Rectal smooth muscle tissue (tissue), 1 donor: ENCODE results near the gene MMP2.
A peak's percentile ranks its signal among the peaks of the same experiment; 100 is the strongest.

ENCODE experiments used
- H3K27ac ChIP-seq: one replicate; pipeline ENCODE4 v1.7.0; 2013; ENCODE audit warnings: low read depth, low read length, inconsistent platforms
- H3K27me3 ChIP-seq: one replicate; pipeline ENCODE4 v1.7.0; 2013; ENCODE audit warnings: low read length; ENCODE audit not compliant: control insufficient read depth, insufficient read depth
- H3K36me3 ChIP-seq: one replicate; pipeline ENCODE4 v1.7.0; 2013; ENCODE audit warnings: low read length; ENCODE audit not compliant: control insufficient read depth, insufficient read depth
- H3K4me1 ChIP-seq: one replicate; pipeline ENCODE4 v1.7.0; 2013; ENCODE audit warnings: low read length; ENCODE audit not compliant: control insufficient read depth, insufficient read depth
- H3K4me3 ChIP-seq: one replicate; pipeline ENCODE4 v1.7.0; 2013; ENCODE audit warnings: low read length
- H3K9ac ChIP-seq: one replicate; pipeline ENCODE4 v1.7.0; 2013; ENCODE audit warnings: low read length

The MMP2 gene

DNA sequence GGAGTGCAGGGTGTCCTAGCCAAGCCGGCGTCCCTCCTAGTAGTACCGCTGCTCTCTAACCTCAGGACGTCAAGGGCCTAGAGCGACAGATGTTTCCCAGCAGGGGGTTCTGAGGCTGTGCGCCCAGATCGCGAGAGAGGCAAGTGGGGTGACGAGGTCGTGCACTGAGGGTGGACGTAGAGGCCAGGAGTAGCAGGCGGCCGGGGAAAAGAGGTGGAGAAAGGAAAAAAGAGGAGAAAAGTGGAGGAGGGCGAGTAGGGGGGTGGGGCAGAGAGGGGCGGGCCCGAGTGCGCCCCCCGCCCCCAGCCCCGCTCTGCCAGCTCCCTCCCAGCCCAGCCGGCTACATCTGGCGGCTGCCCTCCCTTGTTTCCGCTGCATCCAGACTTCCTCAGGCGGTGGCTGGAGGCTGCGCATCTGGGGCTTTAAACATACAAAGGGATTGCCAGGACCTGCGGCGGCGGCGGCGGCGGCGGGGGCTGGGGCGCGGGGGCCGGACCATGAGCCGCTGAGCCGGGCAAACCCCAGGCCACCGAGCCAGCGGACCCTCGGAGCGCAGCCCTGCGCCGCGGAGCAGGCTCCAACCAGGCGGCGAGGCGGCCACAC, at the start of gene MMP2:
TSS of gene MMP2 (plus strand) at position 372 of the 603 bp plus-strand sequence. CDS start 282 bp downstream, outside the sequence.
- H3K27me3 ChIP-seq: peaks cover 3% of the 10 kb centered on the region
- H3K27ac ChIP-seq: peak within 1 kb of the TSS; percentile 83
- peaks cover 5% of the 10 kb centered on the region for H3K4me1 ChIP-seq
- H3K36me3 ChIP-seq: no peaks in the 10 kb centered on the region
- no peak within 1 kb of the TSS for H3K9ac ChIP-seq
- H3K4me3 ChIP-seq: peak within 1 kb of the TSS; percentile 61

DNA sequence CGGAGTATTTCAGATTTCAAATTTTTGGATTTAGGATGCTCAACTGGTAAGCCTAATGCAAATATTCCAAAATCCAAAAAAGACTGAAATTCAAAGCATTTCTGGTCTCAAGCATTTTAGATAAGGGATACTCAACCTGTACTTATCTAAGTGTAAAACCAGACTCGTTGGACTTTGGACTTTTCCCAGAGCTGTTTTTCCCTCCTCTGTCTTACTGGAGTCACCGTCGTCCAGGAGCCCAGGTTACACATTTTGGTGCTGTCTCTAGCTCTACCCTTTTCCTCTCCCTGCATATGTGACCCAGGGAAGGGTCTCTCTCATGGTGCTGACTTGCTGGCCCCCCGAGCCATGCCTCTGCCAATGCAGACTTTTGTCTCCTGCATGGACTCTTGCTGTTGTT, 46.0 kb upstream of the MMP2 start:
- no peak overlapping the region for H3K4me3 ChIP-seq
- no peaks in the 10 kb centered on the region for H3K4me1 ChIP-seq
- no peak overlapping the region for H3K9ac ChIP-seq
- no peaks in the 10 kb centered on the region for H3K36me3 ChIP-seq
- no peaks in the 10 kb centered on the region for H3K27me3 ChIP-seq
- H3K27ac ChIP-seq: no peak overlapping the region

DNA sequence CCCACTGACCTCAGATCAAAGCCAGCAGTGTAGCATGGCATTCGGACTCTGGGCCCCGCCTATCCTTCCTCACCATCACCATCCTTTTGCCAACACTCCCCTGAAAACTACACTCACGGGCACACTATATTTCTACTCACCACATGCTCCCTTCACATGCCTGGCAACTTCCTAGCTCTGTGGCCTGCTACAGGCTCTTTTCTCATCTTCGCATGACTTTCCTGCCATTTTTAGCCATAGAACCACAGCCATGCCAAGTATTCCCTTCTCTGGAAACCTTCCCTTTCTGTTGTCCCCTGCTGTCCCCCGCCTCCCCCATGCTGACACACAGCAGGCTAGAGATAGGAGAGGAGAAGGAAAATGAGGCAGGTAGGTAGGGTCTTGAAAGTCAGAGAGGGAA, 45.5 kb upstream of the MMP2 start:
- no peaks in the 10 kb centered on the region for H3K27me3 ChIP-seq
- H3K36me3 ChIP-seq: no peaks in the 10 kb centered on the region
- no peak overlapping the region for H3K9ac ChIP-seq
- H3K27ac ChIP-seq: no peak overlapping the region
- H3K4me3 ChIP-seq: no peak overlapping the region
- no peaks in the 10 kb centered on the region for H3K4me1 ChIP-seq

DNA sequence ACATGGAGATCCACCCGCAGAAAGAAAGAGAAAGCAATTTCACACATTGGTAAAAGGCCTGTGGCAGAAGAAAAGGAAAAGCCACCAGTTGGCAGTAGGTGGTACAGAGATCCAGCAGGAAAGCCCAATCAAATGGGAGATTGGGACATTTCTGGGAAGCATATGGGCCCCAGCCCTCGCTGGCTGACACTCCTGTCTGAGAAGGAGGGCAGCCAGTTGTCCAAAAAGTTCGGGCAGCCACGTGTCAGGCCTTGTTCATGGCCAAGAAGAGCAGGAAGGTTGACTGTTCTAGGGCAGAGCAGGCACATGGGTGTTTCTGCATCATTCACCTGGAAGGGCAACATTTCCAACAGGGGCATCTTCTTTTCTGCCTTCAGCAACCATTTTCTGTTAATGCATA, 45.0 kb upstream of the MMP2 start:
- no peak overlapping the region for H3K27ac ChIP-seq
- no peaks in the 10 kb centered on the region for H3K27me3 ChIP-seq
- H3K36me3 ChIP-seq: no peaks in the 10 kb centered on the region
- H3K4me3 ChIP-seq: no peak overlapping the region
- H3K4me1 ChIP-seq: no peaks in the 10 kb centered on the region
- no peak overlapping the region for H3K9ac ChIP-seq

DNA sequence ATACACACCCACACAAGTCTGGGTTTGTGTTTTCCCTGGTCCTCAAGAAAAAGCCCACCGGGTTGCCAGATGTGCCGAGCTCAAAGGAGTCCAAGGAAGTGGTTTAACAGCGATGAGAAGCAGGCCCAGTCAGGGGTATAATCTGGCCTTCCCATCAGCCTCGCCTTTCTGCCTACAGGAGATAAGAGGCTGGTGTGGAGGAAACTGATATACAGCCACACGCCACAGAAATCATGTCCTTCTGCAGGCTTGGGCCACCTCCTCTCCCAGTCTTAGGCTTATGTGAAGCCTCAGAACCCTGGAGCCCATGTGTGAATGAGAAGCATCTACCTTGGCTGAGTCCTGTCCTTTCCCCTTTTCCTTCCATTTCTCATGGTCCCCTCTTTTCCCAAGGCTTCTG, 43.6 kb upstream of the MMP2 start:
- Histone ChIP-seq H3K4me3 (no peak overlapping the region), H3K9ac (no peak overlapping the region), H3K27ac (no peak overlapping the region), H3K27me3 (no peaks in the 10 kb centered on the region), H3K36me3 (no peaks in the 10 kb centered on the region), H3K4me1 (no peaks in the 10 kb centered on the region)

DNA sequence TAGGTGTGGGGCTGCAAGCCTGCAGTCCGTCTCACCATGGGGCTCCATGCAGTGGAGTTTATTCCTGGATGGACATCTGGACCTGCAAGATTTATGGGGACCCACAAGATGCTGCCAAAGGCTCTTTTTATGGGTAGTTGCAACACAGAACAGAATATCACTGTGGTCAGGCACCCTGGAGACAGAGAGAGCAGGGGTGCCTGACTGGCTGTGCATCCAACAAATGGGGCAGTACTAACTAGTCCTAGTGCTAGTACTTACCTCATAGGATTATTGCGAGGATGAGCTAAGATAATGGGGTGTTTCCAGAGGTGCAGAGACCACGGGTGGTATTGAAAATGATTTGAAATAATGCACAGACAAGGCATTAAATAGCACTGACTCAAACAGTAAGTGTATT, 42.4 kb upstream of the MMP2 start:
- Histone ChIP-seq H3K27me3 (no peaks in the 10 kb centered on the region), H3K27ac (no peak overlapping the region), H3K36me3 (no peaks in the 10 kb centered on the region), H3K9ac (no peak overlapping the region), H3K4me3 (no peak overlapping the region), H3K4me1 (no peaks in the 10 kb centered on the region)

DNA sequence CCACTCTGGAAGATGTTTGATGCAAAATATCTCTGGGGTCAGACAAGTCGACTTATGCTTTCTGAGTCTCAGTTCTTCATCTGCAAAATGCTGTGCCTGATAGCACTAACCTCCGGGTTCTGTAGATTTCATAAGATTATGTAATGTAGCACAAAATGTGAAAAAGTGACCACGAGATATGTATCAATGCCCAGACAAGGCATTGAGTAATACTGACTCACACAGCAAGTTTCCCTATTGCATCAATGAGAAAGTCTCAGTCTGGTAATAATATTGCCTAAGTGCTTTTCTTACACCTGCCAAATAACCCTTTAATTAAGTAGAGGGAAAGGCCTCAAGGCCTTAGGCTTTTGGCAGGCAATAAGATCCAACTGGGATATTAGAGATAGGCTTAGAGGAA, 41.4 kb upstream of the MMP2 start:
- no peaks in the 10 kb centered on the region for H3K36me3 ChIP-seq
- H3K4me3 ChIP-seq: no peak overlapping the region
- no peak overlapping the region for H3K27ac ChIP-seq
- no peaks in the 10 kb centered on the region for H3K27me3 ChIP-seq
- H3K4me1 ChIP-seq: no peaks in the 10 kb centered on the region
- H3K9ac ChIP-seq: no peak overlapping the region

DNA sequence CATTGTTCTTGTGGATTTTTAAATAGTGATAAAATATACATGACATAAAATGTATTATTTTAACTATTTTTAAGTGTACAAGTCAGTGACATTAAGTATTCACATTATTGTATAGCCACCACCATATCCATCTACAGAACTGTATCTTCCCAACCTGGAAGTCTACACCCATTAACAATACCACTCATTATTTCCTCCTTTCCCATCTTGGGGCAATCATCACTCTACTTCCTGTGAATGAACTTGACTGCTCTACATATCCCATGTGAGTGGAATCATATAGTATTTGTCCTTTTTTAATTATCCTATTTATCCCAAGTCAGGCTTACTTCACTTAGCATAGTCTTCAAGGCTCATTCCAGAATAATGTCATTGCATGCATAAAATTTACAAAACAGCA, 40.7 kb upstream of the MMP2 start:
- no peaks in the 10 kb centered on the region for H3K4me1 ChIP-seq
- no peaks in the 10 kb centered on the region for H3K27me3 ChIP-seq
- no peak overlapping the region for H3K27ac ChIP-seq
- H3K9ac ChIP-seq: no peak overlapping the region
- no peaks in the 10 kb centered on the region for H3K36me3 ChIP-seq
- no peak overlapping the region for H3K4me3 ChIP-seq

DNA sequence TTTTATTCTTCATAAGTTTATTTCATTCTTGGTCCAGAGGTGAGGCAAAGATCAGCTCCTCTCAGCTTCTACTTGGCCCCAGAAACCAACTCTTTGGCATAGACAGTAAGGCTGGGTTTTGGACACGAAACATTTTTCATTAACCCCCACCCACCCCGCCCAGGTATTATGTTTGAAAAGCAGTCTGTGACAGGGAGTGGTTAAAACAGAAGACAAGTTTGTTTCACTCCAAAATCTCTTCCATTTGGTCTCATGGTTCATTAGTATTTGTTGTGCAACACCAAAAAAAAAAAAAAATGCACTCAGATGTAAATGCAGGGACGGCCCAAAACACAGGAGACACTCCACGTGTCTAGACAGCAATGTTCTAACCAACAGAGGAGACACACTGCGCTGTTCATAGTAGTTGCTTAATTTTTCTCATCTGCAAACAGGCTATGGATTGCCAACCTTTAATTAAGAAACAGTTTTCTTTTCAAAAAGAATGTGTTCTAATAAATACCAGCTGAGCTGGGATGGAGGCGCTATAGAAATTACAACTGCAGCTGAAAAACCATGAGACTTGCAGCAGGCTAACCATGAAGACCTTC, 39.8 kb upstream of the MMP2 start:
- no peak overlapping the region for H3K27ac ChIP-seq
- H3K9ac ChIP-seq: no peak overlapping the region
- H3K4me1 ChIP-seq: no peaks in the 10 kb centered on the region
- H3K4me3 ChIP-seq: no peak overlapping the region
- H3K36me3 ChIP-seq: no peaks in the 10 kb centered on the region
- no peaks in the 10 kb centered on the region for H3K27me3 ChIP-seq

DNA sequence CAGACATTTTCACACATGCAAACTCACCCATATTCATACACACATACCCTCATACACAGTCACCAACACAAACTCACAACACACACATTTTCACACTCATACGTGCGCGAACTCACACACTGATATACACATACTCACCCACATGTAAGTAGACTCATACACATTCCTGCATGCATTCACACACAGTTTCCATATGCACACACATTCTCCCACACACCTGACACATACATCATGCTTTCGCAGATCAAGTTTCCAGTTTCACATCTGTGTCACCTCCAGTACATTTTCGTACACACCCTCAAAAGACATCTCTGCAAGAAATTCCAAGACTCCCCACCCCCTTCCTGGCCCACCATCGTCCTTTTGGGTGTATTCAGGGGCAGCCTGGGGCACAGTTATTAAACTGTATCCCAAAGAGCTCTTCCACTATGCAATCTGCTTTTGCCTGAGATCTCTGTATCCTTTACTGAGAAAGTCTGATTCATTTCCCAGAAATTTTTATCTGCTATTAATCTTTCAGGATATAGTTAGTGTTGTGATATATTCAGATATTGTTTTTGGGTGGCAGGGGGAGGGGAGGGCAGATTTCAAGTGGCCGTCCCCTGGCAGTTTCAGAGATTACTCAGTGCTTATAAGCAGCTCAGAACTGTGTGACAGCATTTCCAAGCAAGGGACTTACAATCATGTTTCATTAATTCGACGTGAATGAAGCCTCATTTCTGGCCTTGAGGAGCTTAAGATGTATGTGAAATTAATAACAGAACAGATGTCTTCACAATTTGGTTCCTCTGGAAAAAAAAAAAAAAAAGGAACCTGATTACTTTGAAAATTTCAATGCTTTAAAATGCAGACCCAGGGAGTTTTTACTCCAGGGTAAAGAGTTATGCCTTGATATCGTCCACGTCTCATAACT, 35.3 kb upstream of the MMP2 start:
- no peak overlapping the region for H3K4me3 ChIP-seq
- H3K36me3 ChIP-seq: no peaks in the 10 kb centered on the region
- no peak overlapping the region for H3K27ac ChIP-seq
- H3K9ac ChIP-seq: no peak overlapping the region
- no peaks in the 10 kb centered on the region for H3K4me1 ChIP-seq
- H3K27me3 ChIP-seq: no peaks in the 10 kb centered on the region

DNA sequence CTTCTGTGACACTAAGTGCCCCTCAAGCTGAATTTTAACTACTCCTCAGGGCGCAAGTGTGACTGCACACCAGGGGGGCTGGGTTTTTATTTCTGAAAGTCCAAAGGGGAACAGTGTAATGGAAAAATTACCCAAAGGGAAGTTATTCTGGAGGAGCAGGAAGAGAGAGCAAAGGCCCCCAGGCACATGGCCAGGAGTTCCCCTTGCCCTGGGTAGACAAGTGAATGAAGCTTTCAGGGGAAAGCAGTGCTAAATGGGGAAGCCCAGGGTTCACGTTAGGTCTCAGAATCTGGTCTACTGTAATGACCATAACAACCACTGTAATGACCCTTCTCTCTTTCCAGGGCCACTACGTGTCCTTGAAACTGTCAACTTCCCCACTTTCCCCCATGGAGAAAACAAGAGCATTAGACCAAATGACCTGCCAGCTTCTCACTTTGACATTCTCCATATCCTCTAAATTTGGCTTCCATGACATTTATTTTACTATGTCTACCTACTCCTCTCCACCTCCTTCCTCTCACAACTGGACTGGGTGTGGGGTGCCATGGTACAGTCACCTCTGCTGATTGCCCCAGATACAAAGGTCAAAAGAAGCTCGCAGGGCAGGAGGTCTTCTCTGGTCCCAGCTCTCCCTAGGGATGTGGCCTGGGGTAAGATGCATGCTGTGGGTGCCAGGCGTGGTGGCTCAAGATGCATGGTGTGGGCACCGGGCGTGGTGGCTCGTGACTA, 34.1 kb upstream of the MMP2 start:
- Histone ChIP-seq H3K27me3 (no peaks in the 10 kb centered on the region), H3K9ac (no peak overlapping the region), H3K36me3 (no peaks in the 10 kb centered on the region), H3K4me1 (no peaks in the 10 kb centered on the region), H3K27ac (no peak overlapping the region), H3K4me3 (no peak overlapping the region)

DNA sequence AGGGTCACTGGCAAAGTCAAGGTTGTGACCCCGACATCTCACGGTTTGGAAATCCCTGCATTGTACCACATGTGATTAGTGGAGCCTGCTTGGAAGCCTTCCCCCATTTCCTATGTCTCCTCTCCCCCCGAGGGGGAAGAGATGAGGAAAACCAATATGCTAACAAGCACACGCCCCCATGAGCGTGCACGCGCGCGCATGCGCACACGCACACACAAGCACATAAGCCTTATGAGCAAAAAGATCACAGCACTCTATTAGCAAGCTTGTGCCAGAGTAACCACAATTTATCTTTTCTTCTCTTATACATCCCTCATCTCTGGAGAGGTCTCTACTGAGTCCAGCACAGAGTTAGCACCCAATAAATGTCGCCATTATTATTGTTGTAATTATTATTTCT, 31.8 kb upstream of the MMP2 start:
- Histone ChIP-seq H3K9ac (no peak overlapping the region), H3K4me3 (no peak overlapping the region), H3K36me3 (no peaks in the 10 kb centered on the region), H3K27me3 (no peaks in the 10 kb centered on the region), H3K4me1 (no peaks in the 10 kb centered on the region), H3K27ac (no peak overlapping the region)
